ENCODE measurements around the gene NSD1. TPM values are rescaled to one million over a fixed set of nuclear protein-coding genes. Genes with fewer than 3 reads are reported as not detected.
A peak's percentile ranks its signal among the peaks of the same experiment; 100 is the strongest.
"Not testable (repeated sequence)": the region's sequence is repeated elsewhere in the genome, so short reads cannot be mapped to it uniquely, and the experiment has no call there.

The NSD1 gene
- total RNA-seq, 1 donor from 2014 or later = 32.4 TPM

GRCh38 chr5:177336112-177336511 lies 202.5 kb downstream of the NSD1 start:
- H3K27me3 ChIP-seq (ENCODE audit: control insufficient read depth, insufficient read depth, low read length) = no peaks in the 10 kb centered on the region
- TF ChIP-seq CTCF (IDR thresholded peaks at IDR 0.05; ENCODE audit: insufficient read depth, low read length, severe bottlenecking) = peak; percentile 63
- FAIRE-seq = no peak
- no peak for DNase-seq (ENCODE audit: low read depth)
- H3K36me3 ChIP-seq (ENCODE audit: control insufficient read depth, insufficient read depth, low read length) = peaks cover 46% of the 10 kb centered on the region
- H3K4me3 ChIP-seq (ENCODE audit: low read depth, low read length) = no peak overlapping the region

GRCh38 chr5:177336603-177337494 lies 203.3 kb downstream of the NSD1 start:
- FAIRE-seq (no peak), DNase-seq (ENCODE audit: low read depth) (no peak)
- TF ChIP-seq CTCF (IDR thresholded peaks at IDR 0.05; ENCODE audit: insufficient read depth, low read length, severe bottlenecking) = no peak
- peaks cover 42% of the 10 kb centered on the region for H3K36me3 ChIP-seq (ENCODE audit: control insufficient read depth, insufficient read depth, low read length)
- no peaks in the 10 kb centered on the region for H3K27me3 ChIP-seq (ENCODE audit: control insufficient read depth, insufficient read depth, low read length)
- H3K4me3 ChIP-seq (ENCODE audit: low read depth, low read length) = no peak overlapping the region

GRCh38 chr5:177338251-177339106 lies 204.9 kb downstream of the NSD1 start:
- H3K27me3 ChIP-seq (ENCODE audit: control insufficient read depth, insufficient read depth, low read length) = no peaks in the 10 kb centered on the region
- H3K36me3 ChIP-seq (ENCODE audit: control insufficient read depth, insufficient read depth, low read length) = peaks cover 37% of the 10 kb centered on the region
- no peak overlapping the region for H3K4me3 ChIP-seq (ENCODE audit: low read depth, low read length)
- FAIRE-seq (no peak), DNase-seq (ENCODE audit: low read depth) (no peak)
- no peak for TF ChIP-seq CTCF (IDR thresholded peaks at IDR 0.05; ENCODE audit: insufficient read depth, low read length, severe bottlenecking)

GRCh38 chr5:177339107-177339638 lies 205.6 kb downstream of the NSD1 start:
- no peaks in the 10 kb centered on the region for H3K27me3 ChIP-seq (ENCODE audit: control insufficient read depth, insufficient read depth, low read length)
- TF ChIP-seq CTCF (IDR thresholded peaks at IDR 0.05; ENCODE audit: insufficient read depth, low read length, severe bottlenecking) = no peak
- FAIRE-seq (no peak), DNase-seq (ENCODE audit: low read depth) (no peak)
- H3K4me3 ChIP-seq (ENCODE audit: low read depth, low read length) = no peak overlapping the region
- H3K36me3 ChIP-seq (ENCODE audit: control insufficient read depth, insufficient read depth, low read length) = peaks cover 31% of the 10 kb centered on the region

GRCh38 chr5:177343000-177343399 lies 209.4 kb downstream of the NSD1 start:
- FAIRE-seq; H3K4me3 ChIP-seq (ENCODE audit: low read depth, low read length); H3K27me3 ChIP-seq (ENCODE audit: control insufficient read depth, insufficient read depth, low read length); DNase-seq (ENCODE audit: low read depth): not testable (repeated sequence)
- peaks cover 15% of the 10 kb centered on the region for H3K36me3 ChIP-seq (ENCODE audit: control insufficient read depth, insufficient read depth, low read length)

GRCh38 chr5:177343777-177344176 lies 210.2 kb downstream of the NSD1 start:
- Histone ChIP-seq H3K27me3 (ENCODE audit: control insufficient read depth, insufficient read depth, low read length) (no peaks in the 10 kb centered on the region), H3K4me3 (ENCODE audit: low read depth, low read length) (no peak overlapping the region), H3K36me3 (ENCODE audit: control insufficient read depth, insufficient read depth, low read length) (peaks cover 13% of the 10 kb centered on the region)
- DNase-seq (ENCODE audit: low read depth) (no peak), FAIRE-seq (no peak)
- no peak for TF ChIP-seq CTCF (IDR thresholded peaks at IDR 0.05; ENCODE audit: insufficient read depth, low read length, severe bottlenecking)
